HepG2 (cell line): ENCODE measurements around the gene POLDIP3. TPM values are rescaled to one million over a fixed set of nuclear protein-coding genes. Genes with fewer than 3 reads are reported as not detected.

Experiments
- HCFC1 ChIP-seq: fragments of 150-350 bp; IDR thresholded peaks from 2 replicates; pipeline ENCODE4 v1.6.1; 2014; ENCODE audit warnings: low read depth, low read length
- PAXIP1 ChIP-seq: sonication (generic); formaldehyde crosslinking; conservative IDR thresholded peaks from 2 replicates; pipeline ENCODE4 v1.4.0; 2020; ENCODE audit warnings: mild to moderate bottlenecking, missing genetic modification reagents, moderate library complexity
- PLSCR1 ChIP-seq: sonication (generic); formaldehyde crosslinking; IDR thresholded peaks from 2 replicates; pipeline ENCODE4 v1.5.0; 2020; ENCODE audit warnings: missing genetic modification reagents, mild to moderate bottlenecking, borderline replicate concordance
- RERE ChIP-seq: IDR thresholded peaks from 2 replicates; pipeline ENCODE4 v1.6.1; 2016; ENCODE audit warnings: low read depth, missing genetic modification reagents, missing compliant biosample characterization
- SIN3B ChIP-seq: fragments of 150-350 bp; IDR thresholded peaks from 2 replicates; pipeline ENCODE4 v1.6.1; 2014; ENCODE audit warnings: low read length
- ZNF546 ChIP-seq: sonication (generic); formaldehyde crosslinking; conservative IDR thresholded peaks from 2 replicates; pipeline ENCODE4 v1.8.1; 2023; ENCODE audit warnings: mild to moderate bottlenecking, missing genetic modification reagents
- ZNF609 ChIP-seq: sonication (generic); formaldehyde crosslinking; IDR thresholded peaks from 2 replicates; pipeline ENCODE4 v1.4.0; 2020; ENCODE audit warnings: mild to moderate bottlenecking, missing genetic modification reagents, borderline replicate concordance
- ZSCAN30 ChIP-seq: sonication (generic); formaldehyde crosslinking; IDR thresholded peaks from 2 replicates; pipeline ENCODE4 v1.5.0; 2020; ENCODE audit warnings: mild to moderate bottlenecking, missing genetic modification reagents
- polyA plus RNA-seq, 8 experiments: library from polyadenylated mRNA; depleted of rRNA in 3 of 8; stranded (reverse) in 7 of 8; unstranded in 1 of 8; fragments of >200 nt; fragmentation: Illumina TruSeq in 4 of 8; extraction: Trizol in 4 of 8; gene quantifications; 2 replicates each; pipeline versions ENCODE4 v1.2.1 to v1.2.3, GENCODE V29; 2011 to 2016; ENCODE audit warnings: low read depth in 4 of 8, missing spikeins in 1 of 8, mixed read lengths in 1 of 8; ENCODE audit not compliant: insufficient read depth in 1 of 8
- total RNA-seq, 5 experiments: library from RNA; depleted of rRNA; stranded (reverse); fragments of >200 nt; fragmentation: Illumina TruSeq; extraction: Trizol; gene quantifications; 2 replicates each; pipeline ENCODE4 v1.2.3, GENCODE V29; 2016; ENCODE audit warnings: low read depth in 1 of 5

The POLDIP3 gene
- total and polyA plus RNA-seq, 2 of the 13 experiments (the other 11 are each of a cell fraction or from before 2014, with no cell fraction given): 45.8 to 47.4 TPM

- TF ChIP-seq RERE (CRISPR knock-in tag): no peak
- no peak for TF ChIP-seq PAXIP1
- TF ChIP-seq ZSCAN30 (CRISPR knock-in tag): no peak
- TF ChIP-seq SIN3B: no peak
- TF ChIP-seq ZNF609 (CRISPR knock-in tag): no peak
- no peak for TF ChIP-seq ZNF546 (CRISPR knock-in tag)
- TF ChIP-seq PLSCR1 (CRISPR knock-in tag): no peak
- no peak for TF ChIP-seq HCFC1
Observed at GRCh38 chr22:42536166-42536565, 78.5 kb downstream of the POLDIP3 start (continued).
